AG08395 (cell line): Measurements from ENCODE around the gene ECSCR.
"Not testable (repeated sequence)": the region's sequence is repeated elsewhere in the genome, so short reads cannot be mapped to it uniquely, and the experiment has no call there.

Source experiments
- DNase-seq: peaks from one replicate; pipeline ENCODE4 v3.0.0; 2012; ENCODE audit warnings: mixed read lengths, low spot score

The ECSCR gene

DNA sequence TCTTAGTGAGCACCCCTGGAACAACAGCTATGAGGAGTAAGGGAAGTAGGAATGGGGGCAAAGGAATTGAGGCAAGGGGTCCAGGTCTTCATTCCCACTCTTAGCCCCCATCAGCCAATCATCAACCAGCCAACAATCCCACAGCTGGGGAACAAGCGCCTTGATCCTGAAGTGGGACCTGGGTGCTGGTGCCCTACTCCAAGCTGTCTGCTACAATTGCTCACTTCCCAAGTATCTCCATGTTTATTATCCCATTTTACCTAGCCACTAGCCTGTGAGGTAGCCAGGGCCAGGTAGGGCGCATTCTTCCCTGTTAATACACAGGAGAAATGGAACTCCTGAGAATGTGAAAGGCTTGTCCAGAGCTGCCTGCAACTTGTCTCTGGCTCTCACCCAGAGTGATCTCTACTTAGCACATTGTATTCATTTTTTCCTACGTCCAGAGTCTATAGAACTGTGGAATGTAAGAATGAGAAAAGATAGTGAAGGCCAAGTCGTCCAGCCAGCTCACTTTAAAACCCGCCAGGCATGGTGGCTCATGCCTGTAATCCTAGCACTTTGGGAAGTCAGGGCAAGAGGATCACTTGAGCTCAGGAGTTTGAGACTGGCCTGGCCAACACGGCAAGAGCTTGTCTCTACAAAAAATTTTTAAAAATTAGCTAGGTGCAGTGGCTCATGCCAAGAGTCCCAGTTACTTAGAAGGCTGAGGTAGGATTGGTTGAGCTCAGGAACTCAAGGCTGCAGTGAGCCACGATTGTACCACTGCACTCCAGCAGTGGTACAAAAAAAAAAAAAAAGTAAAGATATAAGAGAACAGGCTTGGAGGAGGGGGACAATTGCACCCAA is 17.0 kb downstream of the ECSCR start:
- DNase-seq = peak; percentile 48

DNA sequence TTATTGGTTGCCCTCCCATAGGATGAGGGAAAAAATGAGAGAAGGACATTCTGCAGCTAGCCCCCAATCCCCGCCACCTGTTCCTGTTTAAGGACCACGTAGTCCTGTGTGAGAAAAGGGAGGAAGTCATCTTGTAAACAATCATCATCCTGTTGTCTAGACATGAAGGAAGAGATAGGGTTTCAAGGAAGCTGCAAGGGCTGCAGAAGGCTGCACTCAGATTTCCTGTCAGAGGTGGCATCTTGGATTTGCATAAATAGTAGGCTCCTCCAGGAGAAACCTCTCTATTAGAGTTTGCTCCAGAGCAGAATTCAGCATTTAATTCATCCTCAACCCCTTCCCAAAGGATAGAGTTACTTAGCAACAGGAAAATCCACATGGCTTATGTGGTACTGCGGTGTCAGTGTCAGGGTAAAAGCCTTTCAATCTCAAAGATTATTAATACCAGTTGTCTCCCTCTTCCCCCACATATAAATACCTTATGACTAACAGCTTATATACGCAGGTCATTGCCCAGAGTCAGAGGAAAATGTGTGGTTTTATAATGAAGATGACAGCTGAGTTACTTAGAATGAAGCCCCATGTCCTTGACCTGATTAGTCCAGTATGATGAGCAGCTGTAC is 18.6 kb downstream of the ECSCR start:
- peak; percentile 77 for DNase-seq

DNA sequence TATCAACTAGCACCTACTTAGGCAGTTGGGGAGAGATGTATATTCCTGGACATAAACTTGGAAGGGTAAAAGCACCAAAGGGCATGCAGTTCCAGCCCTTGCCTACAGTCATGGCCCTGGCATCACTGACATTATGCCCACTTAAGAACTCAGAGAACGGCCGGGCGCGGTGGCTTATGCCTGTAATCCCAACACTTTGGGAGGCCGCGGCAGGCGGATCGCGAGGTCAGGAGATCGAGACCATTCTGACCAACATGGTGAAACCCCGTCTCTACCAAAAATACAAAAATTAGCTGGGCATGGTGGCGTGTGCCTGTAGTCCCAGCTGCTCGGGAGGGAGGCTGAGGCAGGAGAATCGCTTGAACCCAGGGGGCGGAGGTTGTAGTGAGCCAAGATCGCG is 22.1 kb downstream of the ECSCR start:
- not testable (repeated sequence) for DNase-seq

DNA sequence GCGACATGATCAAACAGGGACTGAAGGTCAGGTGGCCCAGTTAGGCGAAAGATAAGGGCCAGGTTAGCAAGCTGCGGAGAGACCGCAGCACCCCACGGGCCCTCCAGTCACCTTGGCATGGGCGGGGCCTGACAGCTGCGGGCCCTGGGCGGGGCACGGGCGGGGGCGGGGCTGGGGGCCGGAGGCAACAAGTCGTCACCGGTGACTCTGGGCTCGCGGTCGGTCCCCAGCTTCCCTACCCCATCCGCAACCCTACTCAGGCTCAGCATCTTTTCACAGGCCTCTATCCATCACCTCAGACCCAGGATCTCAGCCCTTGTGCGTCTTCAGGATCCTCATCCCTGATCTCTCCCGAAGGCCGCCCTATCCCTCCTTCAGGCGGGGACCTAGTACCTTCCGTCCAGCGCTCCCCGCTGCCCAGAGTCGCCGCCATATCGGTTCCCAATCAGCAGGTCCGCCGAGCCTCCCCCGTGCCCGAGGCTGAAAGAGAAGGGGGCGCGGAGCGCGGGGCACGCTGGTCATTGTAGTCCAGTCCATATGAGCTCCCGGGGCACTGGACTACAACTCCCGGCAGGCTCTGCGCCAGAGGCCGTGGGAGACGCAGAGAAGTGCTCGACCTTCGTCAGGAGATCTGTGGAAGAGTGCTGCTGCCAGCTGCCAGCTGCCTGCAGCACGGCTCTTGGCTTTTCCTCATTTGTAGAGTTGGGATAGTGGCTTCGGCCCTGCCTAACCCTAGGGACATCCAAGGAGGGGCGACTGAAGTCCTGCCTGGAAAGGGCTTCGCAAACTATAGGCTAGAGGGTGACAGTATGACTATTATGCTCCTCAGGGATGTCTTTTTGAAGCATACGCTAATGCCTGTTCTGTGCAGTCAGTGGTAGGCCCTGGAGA is 23.3 kb downstream of the ECSCR start, which contains the start of gene DNAJC18:
DNAJC18 (minus strand) TSS at position 513 of the 891 bp plus-strand sequence; CDS start at position 433, 80 bp downstream.
- DNase-seq = peak; percentile 95

DNA sequence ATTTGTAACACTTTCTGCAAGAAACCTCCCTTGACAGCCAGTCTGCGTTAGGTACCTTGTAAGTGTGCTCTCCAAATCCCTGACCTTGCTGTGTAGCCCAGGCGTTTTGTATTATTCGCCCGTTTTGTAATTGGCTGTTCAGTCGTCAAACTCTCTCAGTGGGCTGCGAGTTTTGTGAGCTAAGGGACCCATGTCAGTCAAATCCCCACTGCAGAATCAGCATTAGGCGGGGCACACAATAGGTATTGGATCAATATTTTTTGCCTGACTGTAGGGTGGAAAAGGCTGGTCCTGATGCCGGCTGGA is 23.9 kb downstream of the ECSCR start:
- DNase-seq = no peak

DNA sequence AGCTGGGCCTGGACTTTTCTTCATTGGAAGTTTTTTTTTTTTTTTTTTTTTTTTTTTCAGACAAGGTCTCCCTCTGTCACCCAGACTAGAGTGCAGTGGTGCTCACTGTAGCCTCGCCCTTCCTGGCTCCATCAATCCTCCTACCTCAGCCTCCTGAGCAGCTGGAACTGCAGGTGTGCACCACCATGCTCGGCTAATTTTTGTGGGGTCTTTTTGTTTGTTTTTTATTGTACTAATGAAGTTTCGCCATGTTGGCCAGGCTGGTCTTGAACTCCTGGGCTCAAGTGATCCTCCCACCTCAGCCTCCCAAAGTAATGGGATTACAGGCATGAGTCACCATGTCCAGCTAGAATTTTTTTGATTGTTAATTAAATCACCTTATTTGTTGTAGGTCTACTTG is 26.9 kb downstream of the ECSCR start:
- no peak for DNase-seq

DNA sequence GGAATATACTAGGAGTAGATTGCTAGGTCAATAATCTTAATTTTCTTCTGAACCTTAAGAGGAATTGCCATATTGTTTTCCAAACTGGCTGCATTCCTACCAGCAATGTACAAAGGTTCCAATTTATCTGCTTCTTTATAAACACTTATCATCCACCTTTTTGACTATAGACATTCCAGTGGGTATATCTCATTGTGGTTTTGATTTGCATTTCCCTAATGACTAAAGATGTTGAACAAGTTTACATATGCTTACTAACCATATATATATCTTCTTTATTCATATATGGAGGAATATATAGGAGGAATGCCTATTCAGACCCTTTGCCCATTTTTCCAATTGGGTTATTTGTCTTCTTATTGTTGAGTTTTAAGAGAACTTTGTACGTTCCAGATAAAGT is 30.8 kb downstream of the ECSCR start:
- no peak for DNase-seq

DNA sequence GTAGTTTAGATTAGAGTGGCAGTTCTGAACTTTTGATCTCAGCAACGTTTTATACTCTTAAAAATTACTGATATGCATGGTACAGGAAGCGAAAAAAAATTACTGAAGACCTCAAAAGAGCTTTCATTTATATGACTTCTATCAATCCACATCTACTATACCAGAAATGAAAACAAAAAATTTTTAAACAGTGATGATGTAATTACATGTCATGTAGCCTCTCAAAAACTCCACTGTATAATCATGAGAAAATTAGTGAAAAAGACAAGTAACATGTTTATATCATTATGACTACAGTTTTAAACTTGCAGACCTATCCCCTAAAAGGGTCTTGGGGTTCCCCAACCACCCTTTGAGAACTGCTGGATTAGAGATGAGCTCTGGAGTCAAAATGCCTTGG is 32.5 kb downstream of the ECSCR start:
- no peak for DNase-seq

DNA sequence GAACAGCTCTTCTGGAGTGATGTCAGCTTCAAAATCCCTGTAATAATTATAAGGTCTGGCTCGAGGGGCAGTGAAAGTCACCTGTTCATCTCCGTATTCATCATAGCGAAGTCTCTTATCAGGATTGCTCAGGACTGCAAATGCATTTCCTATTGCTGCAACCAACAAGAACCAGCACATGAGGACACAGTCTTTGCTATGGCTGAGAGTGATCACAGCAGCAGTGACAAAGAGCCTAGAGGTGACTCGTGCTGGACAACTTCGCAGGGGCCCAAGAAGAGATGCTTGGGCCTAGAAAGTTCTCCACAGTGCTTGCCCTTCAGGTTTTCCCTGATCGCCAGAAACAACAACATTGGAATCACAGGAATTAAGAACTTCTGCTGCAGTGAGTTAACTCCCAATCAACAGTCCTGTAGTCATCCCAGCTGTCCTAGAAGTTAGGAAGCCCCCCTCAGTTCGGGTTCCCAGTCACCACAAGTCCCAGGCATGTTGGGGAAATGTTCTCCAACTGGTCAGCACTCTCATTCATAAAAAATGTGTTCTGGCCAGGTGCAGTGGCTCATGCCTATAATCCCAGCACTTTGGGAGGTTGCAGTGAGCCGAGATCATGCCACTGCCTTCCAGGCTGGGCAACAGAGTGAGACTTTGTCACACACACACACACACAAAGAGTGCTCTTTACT is 36.2 kb downstream of the ECSCR start:
- peak; percentile 79 for DNase-seq

DNA sequence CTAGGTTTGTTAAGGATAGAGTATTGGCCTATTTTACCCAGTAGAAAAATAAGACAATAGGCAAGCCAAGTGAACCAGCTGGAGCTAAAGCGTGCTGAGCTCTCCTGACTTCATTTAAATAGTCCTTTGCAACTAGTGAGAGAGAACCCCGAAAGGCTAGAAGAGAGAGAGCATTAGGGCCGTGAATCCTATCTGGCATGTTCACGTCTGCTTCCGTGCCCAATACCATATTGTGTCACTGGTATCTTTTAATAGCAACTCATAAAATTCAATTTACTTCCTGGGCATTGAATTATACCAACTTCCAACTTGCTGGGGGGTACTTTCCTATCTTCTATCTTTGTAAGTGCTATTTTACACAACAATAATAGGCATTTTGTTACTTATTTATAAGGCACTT is 37.0 kb downstream of the ECSCR start:
- no peak for DNase-seq

DNA sequence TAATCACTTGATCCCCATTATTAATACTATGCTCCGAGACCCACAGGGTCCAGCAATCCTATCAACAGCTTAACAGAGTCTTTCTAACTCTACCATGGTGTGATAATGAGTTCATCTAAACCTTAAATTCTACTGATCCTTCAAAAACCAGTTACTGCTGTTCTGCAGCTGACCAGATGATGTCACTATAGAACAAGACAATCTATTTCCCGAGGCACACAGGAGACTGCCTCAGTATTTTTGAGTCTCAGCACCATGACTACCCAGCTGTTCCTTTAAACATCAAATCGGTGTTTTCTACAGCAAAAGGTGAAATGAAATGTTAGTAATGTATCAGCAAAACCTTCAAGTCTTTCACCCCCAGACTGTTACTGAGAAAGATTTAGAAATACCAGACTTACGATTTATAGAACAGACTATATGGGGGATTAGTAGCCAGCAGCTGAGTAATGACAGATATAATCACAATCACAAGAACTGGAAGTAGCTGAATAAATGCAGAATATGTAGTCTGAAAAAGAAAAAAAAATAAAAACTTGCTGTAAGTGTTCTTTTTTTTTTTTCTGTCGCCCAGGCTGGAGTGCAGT is 40.1 kb downstream of the ECSCR start:
- DNase-seq = peak; percentile 82

DNA sequence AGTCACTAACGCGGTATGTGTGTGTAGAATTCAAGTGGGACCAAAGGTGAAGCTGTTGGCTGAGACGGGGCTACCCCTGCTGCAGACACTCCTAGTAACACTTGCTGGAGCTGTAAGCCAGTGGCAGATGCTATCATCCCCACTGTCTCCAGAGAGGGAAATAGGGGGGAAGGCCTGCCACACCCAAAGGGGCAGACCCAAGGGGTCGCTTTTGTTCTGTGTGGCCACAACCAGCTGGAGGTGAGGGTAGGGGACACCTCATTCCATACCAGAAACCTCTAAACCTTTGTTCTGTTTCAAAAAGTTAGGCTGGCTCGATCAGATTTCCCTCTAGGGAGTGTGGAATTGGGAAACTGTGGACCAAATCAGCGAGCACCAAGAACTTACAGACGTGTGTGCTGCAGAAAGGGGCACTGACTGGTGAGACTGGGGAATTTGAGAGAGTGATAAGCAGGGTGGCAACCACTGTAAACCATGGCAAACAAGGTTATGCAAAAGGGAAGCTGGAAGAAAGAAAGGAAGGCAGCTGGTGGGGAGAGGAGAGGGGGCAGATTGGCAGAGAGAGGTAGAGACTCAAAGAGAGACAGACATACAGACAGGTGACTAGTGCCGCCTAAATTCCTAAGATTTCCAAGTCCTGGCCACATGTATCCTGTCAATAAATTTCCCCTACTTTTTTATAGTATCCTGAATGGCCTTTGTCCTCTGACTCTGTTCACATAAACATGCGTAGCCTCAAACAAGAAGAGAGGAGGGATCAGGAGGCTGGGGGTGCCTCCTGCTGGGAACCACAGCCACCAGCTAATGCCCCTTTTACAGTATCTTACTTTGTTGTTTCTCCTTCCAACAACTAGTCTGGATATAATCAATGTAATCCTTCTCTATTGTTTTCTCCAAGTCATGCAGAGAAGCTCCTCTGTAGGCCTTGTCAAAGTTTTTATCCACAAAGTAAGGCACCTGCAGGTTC is 43.0 kb downstream of the ECSCR start:
- DNase-seq = no peak

DNA sequence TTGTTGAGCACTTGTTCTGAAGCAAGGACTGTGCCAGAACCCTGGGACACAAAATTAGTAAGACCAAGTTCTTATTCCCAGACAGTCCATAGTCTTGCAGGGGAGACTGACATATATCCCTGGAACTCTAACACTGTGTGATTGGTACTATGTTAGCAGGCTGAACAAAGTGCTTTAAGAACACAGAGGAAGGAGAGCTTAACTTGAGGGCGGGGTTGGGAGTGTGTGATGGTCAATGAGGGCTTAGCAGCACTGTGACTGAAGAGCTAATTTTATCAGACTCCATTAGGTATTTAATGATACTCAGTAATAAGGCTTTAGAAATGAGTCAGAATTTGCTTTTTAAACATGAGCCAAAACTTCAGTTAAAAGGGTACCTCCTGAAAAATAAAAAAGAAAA is 43.8 kb downstream of the ECSCR start:
- DNase-seq = no peak

DNA sequence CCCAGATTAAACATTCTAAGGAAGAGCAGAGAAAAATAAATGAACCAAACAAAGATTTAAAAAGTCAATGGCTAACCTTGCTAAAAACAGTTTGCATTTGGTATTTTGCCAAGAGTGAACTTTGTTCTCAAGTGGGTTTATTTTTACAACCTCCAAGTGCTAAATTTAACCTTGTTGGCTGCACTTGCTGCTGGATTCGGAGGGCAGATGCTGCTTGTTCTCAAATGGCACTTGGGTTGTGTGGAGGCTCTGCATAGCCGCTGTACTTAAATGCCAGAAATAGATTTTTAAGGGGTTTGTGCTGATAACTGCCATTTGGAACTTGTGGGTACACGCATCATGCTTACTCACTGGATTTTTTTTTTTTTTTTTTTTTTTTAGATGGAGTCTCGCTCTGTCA is 45.3 kb downstream of the ECSCR start:
- DNase-seq = no peak

DNA sequence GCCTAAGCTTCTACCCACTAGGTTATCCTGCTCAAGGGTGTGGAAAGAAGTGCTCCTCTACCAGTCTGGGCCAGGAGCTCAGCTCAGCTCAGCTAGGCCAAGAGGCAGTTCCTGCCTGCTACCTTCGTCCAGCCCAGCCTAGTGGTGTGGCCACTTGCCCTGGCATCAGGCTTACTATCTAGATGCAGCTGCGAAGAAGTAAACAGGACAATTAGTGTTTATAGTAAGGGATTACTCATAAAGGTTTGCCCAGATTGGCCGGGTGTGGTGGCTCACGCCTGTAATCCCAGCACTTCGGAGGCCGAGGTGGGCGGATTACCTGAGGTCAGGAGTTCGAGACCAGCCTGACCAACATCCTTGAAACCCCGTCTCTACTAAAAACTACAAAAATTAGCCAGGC is 45.9 kb downstream of the ECSCR start:
- no peak for DNase-seq

DNA sequence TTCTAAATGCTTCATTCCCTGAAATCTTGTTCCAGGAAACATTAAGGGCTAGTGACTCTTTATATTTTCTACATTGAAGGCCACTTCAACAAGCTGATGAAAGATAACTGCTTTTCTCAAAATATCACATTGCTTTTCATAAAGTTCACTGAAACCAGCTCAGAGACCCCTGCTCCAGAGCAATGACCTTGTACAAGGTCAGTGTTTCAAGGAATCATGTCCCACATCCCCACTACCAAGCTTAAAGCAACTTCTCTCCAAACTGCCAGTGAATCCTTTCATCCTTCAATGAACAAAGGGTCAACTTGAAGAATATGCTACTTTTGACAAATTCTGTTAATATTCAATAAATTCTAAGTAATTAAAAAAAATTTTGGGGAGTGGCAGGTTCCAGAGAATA is 46.7 kb downstream of the ECSCR start:
- DNase-seq = no peak

DNA sequence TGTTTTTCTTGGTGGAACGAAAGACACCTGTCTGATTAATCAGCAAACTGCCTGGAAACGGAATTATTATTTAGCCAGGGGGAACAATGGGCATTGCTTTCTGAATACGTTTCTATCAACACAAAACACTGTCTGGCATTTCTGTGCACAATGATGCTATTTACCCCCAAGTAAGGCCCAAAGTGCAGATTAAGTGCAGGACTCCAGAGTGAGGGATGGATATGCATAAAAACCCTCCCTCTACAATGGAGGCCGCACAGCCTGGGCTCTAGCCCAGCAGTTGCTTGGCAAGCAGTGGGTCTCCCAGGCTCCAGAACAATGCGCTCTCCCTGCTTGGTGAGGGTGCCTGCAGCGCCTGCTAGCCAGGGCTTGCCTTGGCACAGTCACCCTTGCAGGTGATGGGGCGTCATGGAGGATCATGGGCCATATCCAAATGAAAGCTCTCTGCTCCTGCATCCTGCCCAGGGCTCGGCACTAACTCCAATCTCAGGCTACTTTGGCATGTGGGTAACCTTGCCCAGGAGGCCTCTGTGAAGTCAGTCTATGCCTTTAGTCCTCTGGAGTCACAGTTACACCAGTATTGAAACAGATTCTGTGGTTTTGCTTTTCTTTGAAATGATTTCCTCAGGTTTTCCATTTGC is 47.2 kb downstream of the ECSCR start:
- no peak for DNase-seq

DNA sequence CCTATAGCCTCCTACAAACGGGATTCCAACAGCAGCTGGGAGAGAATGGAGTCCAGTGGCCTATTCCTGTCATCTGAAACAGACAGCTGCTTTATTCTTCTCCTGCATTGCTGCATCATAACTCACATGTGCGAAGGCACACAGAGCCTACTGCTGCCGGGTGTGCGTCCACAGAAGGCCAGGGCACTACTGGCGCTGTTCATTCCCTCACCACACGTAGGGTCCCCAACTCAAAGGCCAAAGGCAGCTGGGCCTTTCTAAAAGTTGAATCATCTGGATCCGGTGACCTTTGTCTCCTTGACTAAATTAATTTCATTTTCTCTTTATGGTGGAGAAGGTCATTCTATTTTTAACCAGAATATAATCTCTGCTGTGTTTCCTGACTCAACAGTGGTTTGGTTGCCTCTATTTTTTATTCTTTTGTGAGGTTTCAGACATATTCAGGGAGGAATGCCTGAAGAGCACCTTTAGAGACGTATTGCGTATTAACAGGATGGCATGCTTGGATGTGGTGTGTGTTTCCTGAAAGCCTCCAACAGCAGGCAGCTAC is 47.9 kb downstream of the ECSCR start:
- no peak for DNase-seq

DNA sequence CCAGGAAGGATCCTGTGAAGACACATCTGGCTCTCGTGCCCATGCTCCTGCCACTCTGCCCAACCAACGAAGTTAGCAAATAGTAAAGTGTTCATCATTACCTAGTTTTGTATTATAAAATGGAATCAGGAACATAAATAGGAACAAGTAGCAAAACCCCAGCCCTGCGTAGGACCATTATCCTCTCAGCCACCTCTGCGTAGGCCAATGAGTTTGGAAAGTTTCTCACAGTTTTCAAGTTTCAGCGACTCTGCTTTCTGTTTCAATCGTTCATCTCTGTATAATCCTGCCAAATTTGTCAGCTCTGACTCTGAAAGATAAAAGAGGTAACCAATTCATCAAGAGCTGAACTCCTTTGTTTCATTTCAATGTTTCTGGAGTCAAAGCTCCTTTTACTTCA is 48.6 kb downstream of the ECSCR start:
- DNase-seq = no peak

DNA sequence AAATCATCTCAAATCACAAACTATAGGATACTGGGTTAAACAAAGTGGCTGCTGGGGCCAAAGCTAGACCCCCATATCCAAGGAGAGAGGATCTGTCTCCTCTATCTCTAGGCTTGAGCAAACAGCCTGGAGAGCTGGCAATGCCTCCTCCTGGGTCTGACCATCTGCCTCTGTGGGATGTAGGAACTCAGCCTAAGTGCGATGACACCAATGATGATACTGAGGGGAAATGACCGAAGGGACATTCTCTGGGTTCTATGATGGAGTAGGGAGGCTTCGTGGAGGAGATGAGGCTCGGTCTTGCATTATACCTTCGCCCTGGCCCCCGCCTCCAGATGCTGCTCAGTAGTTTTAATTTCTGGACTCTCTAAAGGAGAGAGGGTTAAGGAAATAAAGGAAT is 49.4 kb downstream of the ECSCR start:
- DNase-seq = no peak
